NCI-H2107 treated with DMSO at 0.1 percent for 48 hours (cell line): ENCODE results near the gene EPB41L2.

Source experiments
- DNase-seq: peaks from one replicate; lab custom pipeline; 2025; ENCODE audit not compliant: unreplicated experiment; lab: John Stamatoyannopoulos, UW

The EPB41L2 gene

DNA sequence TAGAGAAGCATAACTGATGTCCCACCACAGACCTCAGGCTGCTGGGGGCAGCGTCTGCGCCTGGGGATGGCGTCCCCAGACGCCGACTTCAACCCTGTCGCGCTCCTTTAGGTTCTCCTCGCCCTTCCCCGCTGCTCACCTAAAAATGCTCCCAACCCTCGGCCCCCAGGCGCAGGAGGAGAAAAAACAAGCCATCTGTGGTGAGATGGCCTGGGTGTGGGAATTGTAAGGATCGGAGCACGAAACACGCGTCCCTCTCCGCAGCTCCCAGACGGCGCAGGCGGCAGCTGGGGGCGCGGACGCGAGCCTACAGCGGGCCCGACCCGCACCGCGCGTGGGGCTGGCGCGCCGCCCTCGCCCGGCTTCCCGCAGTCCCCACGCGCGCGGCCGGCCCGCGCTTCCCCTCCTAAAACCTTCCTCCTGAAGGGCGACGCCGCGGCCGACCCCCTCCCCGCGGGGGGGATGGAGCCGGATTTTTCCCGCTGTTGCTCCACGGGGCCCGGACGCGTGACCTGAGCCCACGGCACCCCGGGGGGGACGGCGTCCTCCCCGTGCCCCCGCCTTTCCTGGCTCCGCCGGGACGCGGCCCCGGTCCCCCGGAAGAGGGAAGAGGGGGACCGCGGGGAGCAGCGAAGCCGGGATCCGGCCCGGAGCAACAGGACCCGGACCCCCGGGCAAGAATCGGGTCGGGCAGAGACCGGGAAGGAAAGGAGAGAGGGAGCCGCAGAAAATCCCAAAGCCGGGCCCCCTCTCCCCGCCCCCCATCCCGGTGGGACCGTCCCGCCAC, 611 bp downstream of the EPB41L2 start:
- no peak for DNase-seq

DNA sequence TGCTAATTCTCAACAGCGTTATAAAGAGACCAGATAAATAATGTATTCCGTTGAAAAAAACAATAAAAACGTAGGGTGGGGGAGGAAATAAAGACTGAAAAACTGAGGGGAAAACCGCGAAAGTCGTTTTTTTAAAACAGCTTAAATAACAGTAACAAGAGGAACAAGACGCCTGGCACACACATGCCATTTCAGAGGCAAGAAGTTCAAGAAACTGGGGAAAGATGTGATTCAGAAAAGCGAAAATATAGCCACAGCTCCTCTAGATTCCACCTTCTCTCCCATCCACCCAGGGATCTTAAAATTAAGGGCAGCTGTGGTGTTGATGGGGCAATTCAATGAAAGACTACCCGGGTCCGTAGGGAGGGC, 1.3 kb downstream of the EPB41L2 start:
- DNase-seq = no peak

- no peak for DNase-seq
Measured at GRCh38 chr6:131061041-131061750, 1.8 kb downstream of the EPB41L2 start.

- no peak for DNase-seq
Measured at GRCh38 chr6:131060311-131060710, 2.7 kb downstream of the EPB41L2 start.

GRCh38 chr6:131059486-131059885, 3.6 kb downstream of the EPB41L2 start:
- no peak for DNase-seq

DNA sequence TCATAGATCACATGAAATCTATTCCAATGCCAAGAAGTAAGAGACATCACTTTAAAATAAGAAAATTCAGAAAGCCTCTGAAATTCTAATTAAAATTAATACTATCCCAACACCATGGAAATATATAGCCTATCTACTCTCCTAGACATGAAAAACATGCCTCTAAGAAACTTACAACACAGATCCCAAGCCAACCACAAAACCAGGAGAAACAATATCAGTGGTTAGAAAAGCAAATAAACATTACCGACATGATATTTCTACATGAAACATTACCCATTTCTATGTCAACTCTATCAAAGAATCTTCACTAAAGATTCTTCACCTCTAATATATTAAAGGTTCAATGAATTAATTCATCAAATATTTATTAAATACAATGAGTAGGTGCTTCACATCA, 4.8 kb downstream of the EPB41L2 start:
- no peak for DNase-seq

GRCh38 chr6:131054392-131055250, 8.4 kb downstream of the EPB41L2 start:
- DNase-seq = no peak

- DNase-seq = no peak
Measured at GRCh38 chr6:131053546-131054240, 9.4 kb downstream of the EPB41L2 start.

DNA sequence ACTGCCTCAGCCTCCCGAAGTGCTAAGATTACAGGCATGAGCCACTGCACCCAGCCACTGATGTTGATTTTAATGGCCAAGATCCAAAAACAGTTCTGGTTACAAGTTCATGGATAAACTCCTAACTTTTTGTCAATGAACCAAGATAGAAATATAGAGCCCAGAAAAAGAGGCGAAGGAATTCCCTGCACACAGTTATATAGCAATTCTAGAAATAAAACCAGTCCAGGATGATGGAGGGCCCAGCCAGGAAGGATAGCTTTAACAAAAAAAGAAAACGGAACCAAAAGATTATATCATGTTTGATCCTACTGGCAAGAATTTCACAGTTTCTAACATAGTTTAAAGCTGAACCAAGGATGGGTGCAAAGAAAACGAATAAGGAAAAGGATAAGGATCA, 10.9 kb downstream of the EPB41L2 start:
- DNase-seq = no peak

DNA sequence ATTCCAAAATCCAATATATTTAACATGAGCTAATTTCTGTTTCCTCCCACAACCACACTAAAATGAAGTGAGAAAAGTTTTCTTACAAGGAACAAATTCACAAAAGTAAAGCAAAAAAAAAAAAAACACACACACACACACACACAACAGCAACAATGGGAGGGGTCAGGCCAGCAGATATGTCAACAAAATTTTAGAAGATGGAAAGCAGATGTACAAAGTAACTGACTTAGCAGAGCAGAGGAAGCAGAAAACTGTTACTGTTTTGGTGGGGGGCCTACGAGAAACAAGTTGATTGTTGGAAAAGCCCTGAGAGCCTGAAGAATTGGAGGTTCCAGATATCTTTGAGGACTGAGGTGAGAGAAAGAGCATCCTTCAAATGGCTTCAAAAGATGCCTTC, 11.7 kb downstream of the EPB41L2 start:
- no peak for DNase-seq

GRCh38 chr6:131049608-131050007, 13.4 kb downstream of the EPB41L2 start:
- no peak for DNase-seq

GRCh38 chr6:131048933-131049515, 14.0 kb downstream of the EPB41L2 start:
- no peak for DNase-seq

GRCh38 chr6:131048459-131048858, 14.6 kb downstream of the EPB41L2 start:
- no peak for DNase-seq

DNA sequence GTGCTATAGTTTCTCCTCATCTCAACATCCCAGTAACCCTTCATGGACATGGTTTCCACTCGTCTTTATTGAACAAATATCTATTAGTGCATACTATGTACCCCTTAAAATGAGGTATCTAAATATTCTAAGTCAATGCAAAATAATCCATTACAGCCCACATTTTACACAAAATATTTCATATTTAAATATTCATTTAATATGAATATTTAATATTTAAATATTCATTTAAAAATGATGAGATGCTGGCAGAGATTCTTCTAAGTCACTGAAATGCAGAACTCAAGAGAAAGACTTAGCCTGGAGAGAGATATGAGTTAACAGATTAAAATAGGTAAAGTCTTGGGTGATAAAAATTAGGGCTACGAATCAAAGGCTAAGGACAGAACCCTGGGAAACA, 17.9 kb downstream of the EPB41L2 start:
- DNase-seq = no peak

- no peak for DNase-seq
Measured at GRCh38 chr6:131043902-131044447, 19.1 kb downstream of the EPB41L2 start.

- DNase-seq = no peak
Measured at GRCh38 chr6:131042664-131043063, 20.4 kb downstream of the EPB41L2 start.

- DNase-seq = no peak
Measured at GRCh38 chr6:131041814-131042213, 21.2 kb downstream of the EPB41L2 start.

DNA sequence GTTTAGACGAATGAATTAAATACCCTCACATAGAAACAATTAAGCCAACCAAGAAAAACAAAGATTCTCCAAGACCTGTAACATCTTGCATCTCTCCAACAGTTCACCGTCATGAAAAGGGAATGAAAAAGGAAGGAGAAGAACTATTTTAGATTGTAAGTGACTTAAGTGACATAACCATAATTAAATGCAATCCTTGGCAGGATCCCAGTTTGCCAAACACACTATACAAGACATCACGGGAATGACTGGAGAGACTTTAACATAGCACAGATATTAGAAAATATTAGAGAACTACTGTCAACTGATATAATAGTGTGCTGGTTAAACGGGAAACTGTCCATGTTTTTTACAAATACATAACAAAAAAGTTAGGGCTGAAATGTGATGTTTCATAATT, 22.2 kb downstream of the EPB41L2 start:
- DNase-seq = no peak

- no peak for DNase-seq
Measured at GRCh38 chr6:131039345-131039680, 23.7 kb downstream of the EPB41L2 start.

GRCh38 chr6:131038597-131039344, 24.3 kb downstream of the EPB41L2 start:
- DNase-seq = no peak
